Esophagus squamous epithelium (tissue), 4 donors: ENCODE results near the gene SCN5A.

Experiments
- CTCF ChIP-seq, 6 experiments: fragments of 450-650 bp in 4 of 6; fragments of 200-600 bp in 2 of 6; sonication (generic) in 2 of 6; IDR thresholded peaks; one replicate each; pipeline ENCODE4 v1.5.1; 2016 to 2019; ENCODE audit warnings: antibody characterized with exemption in 6 of 6, mild to moderate bottlenecking in 4 of 6, moderate library complexity in 4 of 6
- POLR2A ChIP-seq, 4 donors: fragments of 450-650 bp; IDR thresholded peaks; one replicate each; pipeline ENCODE4 v1.6.1; 2017; ENCODE audit warnings: antibody characterized with exemption in 4 of 4, mild to moderate bottlenecking in 4 of 4, moderate library complexity in 3 of 4

DNA sequence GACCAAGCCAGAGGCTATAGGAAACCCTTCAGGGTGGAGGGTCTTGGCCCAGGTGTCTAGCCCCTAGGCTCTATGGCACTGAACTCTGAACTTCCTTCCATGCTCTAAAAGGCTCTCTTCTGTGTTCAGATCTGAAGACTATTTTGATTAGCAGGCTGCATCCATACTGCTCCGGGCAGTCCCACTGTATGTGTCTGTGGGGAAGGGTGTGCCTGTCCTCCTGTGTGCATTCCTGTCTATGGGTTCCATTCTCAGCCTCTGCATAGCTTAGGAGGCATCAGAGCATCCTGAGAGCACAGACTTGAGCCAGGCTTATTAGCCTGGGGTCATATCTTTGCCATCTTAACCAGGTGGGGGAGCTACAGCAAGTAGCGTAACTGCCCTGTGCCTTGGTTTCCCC lies 115.3 kb downstream of the SCN5A start:
- TF ChIP-seq CTCF (IDR thresholded peaks at IDR 0.05) (no peak), POLR2A (IDR thresholded peaks at IDR 0.05) (no peak)
